ENCODE results near the gene RAB31.
"Not testable (repeated sequence)": the region's sequence is repeated elsewhere in the genome, so short reads cannot be mapped to it uniquely, and the experiment has no call there.

Gene RAB31

DNA sequence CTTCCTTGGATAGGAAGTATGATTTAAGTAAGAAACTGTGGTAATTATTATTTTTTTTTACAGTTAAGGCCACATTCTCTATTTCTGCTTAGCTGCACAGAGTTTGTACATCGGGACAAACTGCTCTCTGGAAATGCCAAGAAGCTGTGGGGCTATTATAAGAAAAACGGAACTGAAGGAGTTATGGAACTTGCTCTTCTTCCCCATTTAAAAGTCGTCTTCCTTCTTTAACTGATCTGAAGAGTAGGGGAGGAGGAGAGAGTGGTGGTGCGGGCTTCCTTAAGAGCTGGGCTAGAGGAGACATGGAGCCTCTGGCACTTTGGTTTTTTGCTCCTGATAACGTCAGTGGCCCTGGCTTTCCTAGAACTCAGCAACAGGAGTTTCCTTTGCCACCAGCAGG lies 54.4 kb downstream of the RAB31 start:
- Histone ChIP-seq H3K9me3 (ENCODE audit: control insufficient read depth in 2 of 2, low read length in 2 of 2) (peaks cover 0 to 3% of the 10 kb centered on the region in 2 donors), H3K36me3 (ENCODE audit: control insufficient read depth in 2 of 2, insufficient read depth in 2 of 2, low read length in 2 of 2) (peaks cover 0 to 2% of the 10 kb centered on the region in 2 donors), H3K27ac (ENCODE audit: low read length) (no peak overlapping the region), H3K27me3 (ENCODE audit: control insufficient read depth in 1 of 2, insufficient read depth in 2 of 2, low read length in 2 of 2) (no peaks in the 10 kb centered on the region), H3K9ac (ENCODE audit: low read length in 2 of 2) (no peak overlapping the region), H3K4me3 (ENCODE audit: low read length in 2 of 2) (no peak overlapping the region), H3K4me1 (ENCODE audit: control insufficient read depth, insufficient read depth, low read length) (peaks cover 10% of the 10 kb centered on the region)

DNA sequence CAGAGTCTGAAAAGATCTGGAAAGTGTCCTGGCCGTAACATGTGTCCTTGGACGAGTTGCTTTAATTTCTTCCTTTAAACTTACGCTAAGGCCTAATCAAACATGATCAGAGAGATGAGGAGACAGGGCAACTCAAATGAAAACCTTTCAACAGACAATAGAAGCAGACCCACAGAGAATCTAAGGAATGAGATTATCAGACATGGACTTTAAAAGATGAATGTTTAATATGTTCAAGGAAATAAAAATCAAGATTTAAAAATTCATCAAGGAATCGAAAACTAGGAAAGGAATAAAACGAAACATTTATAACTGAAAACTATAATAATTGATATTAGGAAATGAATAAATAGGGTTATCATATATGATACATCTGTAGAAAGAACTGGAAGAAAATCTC lies 55.1 kb downstream of the RAB31 start:
- Histone ChIP-seq H3K9ac (ENCODE audit: low read length in 2 of 2) (no peak overlapping the region), H3K9me3 (ENCODE audit: control insufficient read depth in 2 of 2, low read length in 2 of 2) (peaks cover 0 to 3% of the 10 kb centered on the region in 2 donors), H3K27me3 (ENCODE audit: control insufficient read depth in 1 of 2, insufficient read depth in 2 of 2, low read length in 2 of 2) (no peaks in the 10 kb centered on the region), H3K4me3 (ENCODE audit: low read length in 2 of 2) (no peak overlapping the region), H3K36me3 (ENCODE audit: control insufficient read depth in 2 of 2, insufficient read depth in 2 of 2, low read length in 2 of 2) (peaks cover 0 to 2% of the 10 kb centered on the region in 2 donors), H3K4me1 (ENCODE audit: control insufficient read depth, insufficient read depth, low read length) (peaks cover 5% of the 10 kb centered on the region), H3K27ac (ENCODE audit: low read length) (no peak overlapping the region)

DNA sequence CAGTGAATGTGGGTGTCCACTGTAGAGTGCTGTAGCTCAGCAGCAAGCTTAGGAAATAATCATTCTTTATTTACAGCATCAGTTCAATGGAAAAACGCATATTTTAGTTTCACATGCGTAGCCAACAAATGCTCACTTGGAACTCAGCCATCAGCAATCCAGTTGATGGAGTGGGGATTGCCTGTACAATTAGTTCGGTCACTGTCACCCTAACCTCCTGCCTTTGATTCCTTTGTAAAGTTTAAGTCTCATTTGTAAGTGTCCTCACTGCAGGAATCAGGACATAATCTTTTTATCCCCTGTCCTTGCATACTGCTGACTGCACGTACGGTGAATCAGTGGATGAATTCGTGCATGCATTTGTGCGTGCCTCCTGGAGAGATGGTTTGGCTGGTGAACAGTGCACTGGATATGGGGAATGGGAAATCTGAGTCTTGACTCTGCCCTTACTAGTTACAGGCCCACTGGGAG lies 55.9 kb downstream of the RAB31 start:
- no peaks in the 10 kb centered on the region for H3K27me3 ChIP-seq (ENCODE audit: control insufficient read depth in 1 of 2, insufficient read depth in 2 of 2, low read length in 2 of 2)
- H3K9me3 ChIP-seq (ENCODE audit: control insufficient read depth in 2 of 2, low read length in 2 of 2), result peaks cover 0 to 3% of the 10 kb centered on the region in 2 donors
- H3K27ac ChIP-seq (ENCODE audit: low read length), result no peak overlapping the region

DNA sequence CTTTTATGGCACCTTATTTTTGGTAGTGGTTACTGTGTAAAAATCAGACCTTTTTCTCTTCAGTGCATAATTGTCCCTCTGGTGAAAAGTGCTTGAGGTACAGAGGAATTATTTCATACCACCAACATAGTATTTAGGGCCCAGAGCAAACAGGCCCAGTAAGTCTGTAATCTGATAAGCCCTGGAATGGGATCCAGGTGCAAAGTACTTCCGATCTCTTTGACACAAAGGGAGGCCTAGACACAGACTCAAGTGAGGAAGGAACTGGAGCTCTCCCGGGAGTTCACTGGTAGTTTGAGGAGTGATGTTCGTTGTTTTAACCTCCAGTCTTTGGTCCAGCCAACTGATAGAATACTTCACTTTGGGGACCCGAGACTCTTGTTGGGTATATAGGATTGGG lies 57.4 kb downstream of the RAB31 start:
- Histone ChIP-seq H3K27ac (ENCODE audit: low read length) (no peak overlapping the region), H3K4me1 (ENCODE audit: control insufficient read depth, insufficient read depth, low read length) (peaks cover 3% of the 10 kb centered on the region), H3K9ac (ENCODE audit: low read length in 2 of 2) (no peak overlapping the region), H3K27me3 (ENCODE audit: control insufficient read depth in 1 of 2, insufficient read depth in 2 of 2, low read length in 2 of 2) (no peaks in the 10 kb centered on the region), H3K36me3 (ENCODE audit: control insufficient read depth in 2 of 2, insufficient read depth in 2 of 2, low read length in 2 of 2) (peaks cover 0 to 2% of the 10 kb centered on the region in 2 donors), H3K9me3 (ENCODE audit: control insufficient read depth in 2 of 2, low read length in 2 of 2) (peaks cover 0 to 3% of the 10 kb centered on the region in 2 donors), H3K4me3 (ENCODE audit: low read length in 2 of 2) (no peak overlapping the region)

More for the DNA sequence above, 55.9 kb downstream of the RAB31 start:
- Histone ChIP-seq H3K36me3 (ENCODE audit: control insufficient read depth in 2 of 2, insufficient read depth in 2 of 2, low read length in 2 of 2) (peaks cover 0 to 2% of the 10 kb centered on the region in 2 donors), H3K4me1 (ENCODE audit: control insufficient read depth, insufficient read depth, low read length) (no peaks in the 10 kb centered on the region), H3K9ac (ENCODE audit: low read length in 2 of 2) (no peak overlapping the region), H3K4me3 (ENCODE audit: low read length in 2 of 2) (no peak overlapping the region)

DNA sequence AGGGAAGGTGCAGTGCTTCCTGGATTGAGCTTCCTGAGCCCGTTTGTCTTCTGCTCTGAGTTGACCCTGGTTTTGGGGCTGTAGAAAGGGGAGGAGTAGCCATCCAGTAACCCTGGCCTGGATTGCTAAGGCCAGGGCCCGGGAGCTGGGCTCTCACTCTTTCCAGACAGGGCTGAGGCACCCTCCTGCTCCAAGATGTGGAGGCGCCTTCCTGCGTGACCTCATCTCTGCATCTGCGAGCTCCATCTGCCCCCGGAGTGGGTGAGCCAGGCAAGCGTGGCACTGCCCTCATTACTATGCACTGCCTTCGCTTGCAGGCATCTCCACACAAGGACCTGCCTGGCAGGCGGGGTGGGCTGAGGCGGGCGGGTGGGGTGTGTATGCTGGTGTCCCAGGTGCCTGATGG lies 58.0 kb downstream of the RAB31 start:
- peaks cover 0 to 3% of the 10 kb centered on the region in 2 donors for H3K9me3 ChIP-seq (ENCODE audit: control insufficient read depth in 2 of 2, low read length in 2 of 2)
- no peak overlapping the region for H3K4me3 ChIP-seq (ENCODE audit: low read length in 2 of 2)
- peak overlapping the region; percentile 24 for H3K27ac ChIP-seq (ENCODE audit: low read length)
- peaks cover 4% of the 10 kb centered on the region for H3K4me1 ChIP-seq (ENCODE audit: control insufficient read depth, insufficient read depth, low read length)
- no peak overlapping the region for H3K9ac ChIP-seq (ENCODE audit: low read length in 2 of 2)
- no peaks in the 10 kb centered on the region for H3K27me3 ChIP-seq (ENCODE audit: control insufficient read depth in 1 of 2, insufficient read depth in 2 of 2, low read length in 2 of 2)
- peaks cover 0 to 2% of the 10 kb centered on the region in 2 donors for H3K36me3 ChIP-seq (ENCODE audit: control insufficient read depth in 2 of 2, insufficient read depth in 2 of 2, low read length in 2 of 2)

DNA sequence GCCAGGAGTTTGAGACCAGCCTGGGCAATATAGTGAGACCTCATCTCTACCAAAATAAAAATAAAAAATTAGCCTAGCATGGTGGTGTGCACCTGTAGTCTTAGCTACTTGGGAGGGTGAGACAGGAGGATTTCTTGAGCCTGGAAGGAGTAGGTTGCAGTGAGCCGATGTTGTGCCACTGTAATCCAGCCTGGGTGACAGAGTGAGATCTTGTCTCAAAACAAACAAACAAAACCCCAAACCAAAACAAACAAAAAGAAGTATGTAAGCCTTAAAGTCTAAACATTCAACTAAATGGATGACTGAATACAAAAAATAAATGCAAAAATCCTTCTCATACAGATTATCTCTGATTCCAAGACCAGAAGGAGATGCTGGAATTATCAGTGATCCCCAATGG lies 58.6 kb downstream of the RAB31 start:
- Histone ChIP-seq H3K27ac (ENCODE audit: low read length) (peak overlapping the region; percentile 24), H3K4me3 (ENCODE audit: low read length in 2 of 2) (no peak overlapping the region), H3K36me3 (ENCODE audit: control insufficient read depth in 2 of 2, insufficient read depth in 2 of 2, low read length in 2 of 2) (peaks cover 0 to 2% of the 10 kb centered on the region in 2 donors), H3K9me3 (ENCODE audit: control insufficient read depth in 2 of 2, low read length in 2 of 2) (peaks cover 0 to 3% of the 10 kb centered on the region in 2 donors), H3K9ac (ENCODE audit: low read length in 2 of 2) (no peak overlapping the region), H3K27me3 (ENCODE audit: control insufficient read depth in 1 of 2, insufficient read depth in 2 of 2, low read length in 2 of 2) (no peaks in the 10 kb centered on the region), H3K4me1 (ENCODE audit: control insufficient read depth, insufficient read depth, low read length) (peaks cover 9% of the 10 kb centered on the region)

DNA sequence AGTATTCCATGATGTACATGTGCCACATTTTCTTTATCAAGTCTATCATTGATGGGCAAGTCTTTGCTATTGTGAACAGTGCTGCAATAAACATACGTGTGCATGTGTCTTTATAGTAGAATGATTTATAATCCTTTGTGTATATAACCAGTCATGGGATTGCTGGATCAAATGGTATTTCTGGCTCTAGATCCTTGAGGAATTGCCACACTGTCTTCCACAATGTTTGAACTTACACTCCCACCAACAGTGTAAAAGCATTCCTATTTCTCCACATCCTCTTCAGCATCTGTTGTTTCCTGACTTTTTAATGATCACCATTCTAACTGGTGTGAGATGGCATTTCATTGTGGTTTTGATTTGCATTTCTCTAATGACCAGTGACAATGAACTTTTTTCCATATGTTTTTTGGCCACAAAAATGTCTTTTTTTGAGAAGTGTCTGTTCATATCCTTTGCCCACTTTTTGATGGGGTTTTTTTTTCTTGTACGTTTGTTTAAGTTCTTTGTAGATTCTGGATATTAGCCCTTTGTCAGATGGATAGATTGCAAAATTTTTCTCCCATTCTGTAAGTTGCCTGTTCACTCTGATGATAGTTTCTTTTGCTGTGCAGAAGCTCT lies 60.1 kb downstream of the RAB31 start:
- H3K36me3 ChIP-seq (ENCODE audit: control insufficient read depth in 2 of 2, insufficient read depth in 2 of 2, low read length in 2 of 2); H3K9me3 ChIP-seq (ENCODE audit: control insufficient read depth in 2 of 2, low read length in 2 of 2); H3K9ac ChIP-seq (ENCODE audit: low read length in 2 of 2); H3K4me3 ChIP-seq (ENCODE audit: low read length in 2 of 2); H3K27ac ChIP-seq (ENCODE audit: low read length); H3K27me3 ChIP-seq (ENCODE audit: control insufficient read depth in 1 of 2, insufficient read depth in 2 of 2, low read length in 2 of 2); H3K4me1 ChIP-seq (ENCODE audit: control insufficient read depth, insufficient read depth, low read length): not testable (repeated sequence)

DNA sequence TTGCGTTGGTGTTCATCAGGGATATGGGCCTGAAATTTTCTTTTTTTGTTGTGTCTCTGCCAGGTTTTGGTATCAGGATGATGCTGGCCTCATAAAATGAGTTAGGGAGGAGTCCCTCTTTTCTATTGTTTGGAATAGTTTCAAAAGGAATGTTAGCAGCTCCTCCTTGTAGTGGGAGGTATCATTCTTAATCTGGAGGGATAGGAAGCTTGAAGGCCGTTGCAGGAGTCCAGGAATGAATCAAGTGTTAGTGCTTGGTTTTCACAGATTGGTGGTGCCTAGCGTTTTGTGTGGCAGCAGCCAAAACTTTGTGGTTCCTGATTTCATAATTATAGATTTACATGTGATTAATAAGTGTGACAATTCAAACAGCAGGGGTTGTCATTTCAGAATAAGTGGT lies 62.0 kb downstream of the RAB31 start:
- not testable (repeated sequence) for H3K27me3 ChIP-seq (ENCODE audit: control insufficient read depth in 1 of 2, insufficient read depth in 2 of 2, low read length in 2 of 2); H3K4me1 ChIP-seq (ENCODE audit: control insufficient read depth, insufficient read depth, low read length); H3K27ac ChIP-seq (ENCODE audit: low read length); H3K4me3 ChIP-seq (ENCODE audit: low read length in 2 of 2); H3K9me3 ChIP-seq (ENCODE audit: control insufficient read depth in 2 of 2, low read length in 2 of 2); H3K9ac ChIP-seq (ENCODE audit: low read length in 2 of 2); H3K36me3 ChIP-seq (ENCODE audit: control insufficient read depth in 2 of 2, insufficient read depth in 2 of 2, low read length in 2 of 2)

DNA sequence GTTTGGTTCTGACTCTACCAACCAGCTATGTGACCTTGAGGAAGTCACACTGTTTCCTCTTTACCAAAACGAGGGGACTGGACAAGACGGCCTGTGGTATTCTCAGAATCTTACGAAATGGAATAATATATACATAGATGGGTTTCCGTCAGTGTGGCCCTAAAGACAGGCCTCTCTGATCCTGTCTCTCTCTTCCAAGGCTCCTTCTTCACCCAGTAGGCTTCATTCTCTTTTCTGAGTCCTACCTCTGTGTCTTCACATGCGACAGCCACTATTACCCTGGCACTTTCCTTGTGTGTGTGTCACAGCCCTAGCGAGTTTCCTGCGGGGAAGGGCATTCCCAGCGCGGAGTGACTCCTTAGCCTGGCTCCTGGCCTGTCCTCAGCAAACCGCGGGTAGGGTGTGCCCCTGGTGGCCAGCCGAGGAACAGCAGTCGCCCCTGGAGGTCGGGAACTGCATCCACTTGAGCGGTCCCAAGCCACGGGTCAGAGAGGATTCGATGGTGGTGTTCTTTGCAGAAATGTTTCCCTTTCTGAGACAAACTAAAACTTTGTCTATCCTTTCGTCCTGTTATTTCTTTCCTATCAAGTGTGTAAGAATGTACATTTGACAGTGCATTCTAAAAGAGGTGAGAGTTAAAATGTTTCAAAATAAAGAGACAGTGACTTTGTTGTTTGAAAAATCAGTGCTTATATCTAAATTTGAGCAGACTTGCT lies 63.3 kb downstream of the RAB31 start:
- Histone ChIP-seq H3K9ac (ENCODE audit: low read length in 2 of 2) (no peak overlapping the region), H3K4me1 (ENCODE audit: control insufficient read depth, insufficient read depth, low read length) (peaks cover 15% of the 10 kb centered on the region), H3K27me3 (ENCODE audit: control insufficient read depth in 1 of 2, insufficient read depth in 2 of 2, low read length in 2 of 2) (no peaks in the 10 kb centered on the region), H3K4me3 (ENCODE audit: low read length in 2 of 2) (peak overlapping the region; percentile 31 to 52), H3K36me3 (ENCODE audit: control insufficient read depth in 2 of 2, insufficient read depth in 2 of 2, low read length in 2 of 2) (no peaks in the 10 kb centered on the region), H3K9me3 (ENCODE audit: control insufficient read depth in 2 of 2, low read length in 2 of 2) (no peaks in the 10 kb centered on the region), H3K27ac (ENCODE audit: low read length) (no peak overlapping the region)

DNA sequence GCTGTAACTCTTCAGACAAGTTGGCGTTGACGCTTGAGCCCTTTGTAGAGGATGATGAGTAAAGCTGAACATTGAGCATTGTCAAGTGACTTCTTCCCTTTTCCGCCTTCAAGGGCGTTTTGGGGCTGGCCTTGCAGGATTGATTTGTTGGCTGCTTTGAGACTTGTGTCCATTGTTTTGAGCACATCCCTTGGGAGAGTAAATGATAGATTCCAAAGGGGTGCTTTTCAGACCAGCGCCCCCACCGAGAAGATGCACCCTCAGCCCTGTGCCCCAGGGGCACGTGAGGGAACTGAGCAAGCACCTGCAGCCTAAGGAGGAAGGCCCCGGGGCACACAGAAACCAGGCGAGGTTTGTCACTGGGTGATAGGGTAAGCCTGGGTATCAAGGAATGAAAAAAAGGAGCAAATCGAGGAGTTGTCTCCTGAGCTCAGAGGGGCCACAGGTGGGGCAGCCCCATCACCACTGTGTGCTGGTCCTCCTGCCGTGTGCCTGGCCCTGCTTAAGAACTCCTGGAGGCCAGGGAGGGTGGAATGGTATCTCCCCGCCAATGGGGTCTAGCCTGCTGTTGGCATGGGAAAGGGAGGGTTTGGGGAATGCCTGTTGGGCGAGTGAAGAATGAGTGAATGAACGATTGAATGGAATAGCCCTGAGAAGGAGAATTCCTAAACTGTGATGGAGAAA lies 64.0 kb downstream of the RAB31 start:
- Histone ChIP-seq H3K27me3 (ENCODE audit: control insufficient read depth in 1 of 2, insufficient read depth in 2 of 2, low read length in 2 of 2) (no peaks in the 10 kb centered on the region), H3K4me1 (ENCODE audit: control insufficient read depth, insufficient read depth, low read length) (peaks cover 15% of the 10 kb centered on the region), H3K4me3 (ENCODE audit: low read length in 2 of 2) (no peak overlapping the region), H3K9ac (ENCODE audit: low read length in 2 of 2) (no peak overlapping the region), H3K9me3 (ENCODE audit: control insufficient read depth in 2 of 2, low read length in 2 of 2) (no peaks in the 10 kb centered on the region), H3K27ac (ENCODE audit: low read length) (no peak overlapping the region), H3K36me3 (ENCODE audit: control insufficient read depth in 2 of 2, insufficient read depth in 2 of 2, low read length in 2 of 2) (no peaks in the 10 kb centered on the region)
